SK-N-SH (cell line): ENCODE results near the gene DDI2.

Experiments used
- CTCF ChIP-seq: fragments of 200-600 bp; sonication (generic); IDR thresholded peaks from 2 replicates; pipeline ENCODE4 v1.6.1; 2017; ENCODE audit warnings: antibody characterized with exemption, mild to moderate bottlenecking, moderate library complexity
- FOXM1 ChIP-seq: IDR thresholded peaks from 2 replicates; pipeline ENCODE4 v1.4.0; 2012; ENCODE audit warnings: low read depth, mild to moderate bottlenecking
- POLR2AphosphoS5 ChIP-seq: IDR thresholded peaks from 2 replicates; pipeline ENCODE4 v1.6.1; 2012; ENCODE audit warnings: low read depth, low read length
- REST ChIP-seq: IDR thresholded peaks from 2 replicates; pipeline ENCODE4 v1.6.1; 2012; ENCODE audit warnings: mild to moderate bottlenecking, low read depth, low read length, moderate library complexity
- YY1 ChIP-seq: IDR thresholded peaks from 2 replicates; pipeline ENCODE4 v1.4.0; 2012; ENCODE audit warnings: low read depth, mild to moderate bottlenecking

GRCh38 chr1:15633756-15634420, 16.6 kb downstream of the DDI2 start:
- TF ChIP-seq CTCF: no peak
- no peak for TF ChIP-seq YY1
- no peak for TF ChIP-seq FOXM1
- TF ChIP-seq REST: no peak
- no peak for TF ChIP-seq POLR2AphosphoS5
